Prostate gland (tissue), 2 donors: ENCODE measurements around the gene DHX8.

Source experiments
- POLR2A ChIP-seq: fragments of 450-650 bp; IDR thresholded peaks from one replicate; pipeline ENCODE4 v1.6.1; 2016; ENCODE audit warnings: antibody characterized with exemption, mild to moderate bottlenecking
- TF ChIP-seq, protein P1 (sequence below), 4 experiments: fragments of 200-600 bp in 2 of 4; fragments of 450-650 bp in 2 of 4; sonication (generic) in 2 of 4; IDR thresholded peaks; 1 replicate in 3 of 4; 2 replicates in 1 of 4; pipeline ENCODE4 v1.5.1; 2016 to 2019; ENCODE audit warnings: antibody characterized with exemption in 4 of 4, mild to moderate bottlenecking in 2 of 4, moderate library complexity in 2 of 4

DNA sequence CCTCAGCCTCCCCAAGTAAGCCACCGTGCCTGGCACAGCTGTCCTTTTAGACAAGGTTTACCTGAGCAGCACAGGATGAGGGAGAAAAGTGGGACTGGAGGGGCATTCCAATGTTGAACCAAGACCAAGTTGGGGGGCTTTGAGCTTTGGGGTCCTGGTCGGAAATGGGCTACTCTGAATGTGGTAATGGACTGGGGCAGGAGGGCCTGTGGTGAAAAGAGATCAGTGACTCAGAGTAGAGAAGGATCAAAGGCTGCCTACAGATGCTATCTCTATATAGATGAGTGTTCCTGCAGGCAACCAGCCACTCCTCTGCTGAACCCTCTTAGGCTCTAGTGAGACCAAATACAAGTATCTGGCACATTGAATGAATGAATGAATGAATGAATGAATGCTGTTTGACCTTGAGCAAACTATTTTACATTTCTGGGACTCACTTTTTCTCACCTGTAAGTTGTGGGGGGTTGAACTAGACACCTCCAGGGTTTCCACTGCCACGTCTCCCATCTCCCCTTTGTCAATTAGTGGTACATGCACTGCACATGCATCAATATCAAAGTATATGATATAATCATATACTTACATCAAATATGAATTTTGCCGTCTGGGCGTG lies 88.7 kb downstream of the DHX8 start:
- TF ChIP-seq POLR2A, result no peak
- TF ChIP-seq, protein P1, sequence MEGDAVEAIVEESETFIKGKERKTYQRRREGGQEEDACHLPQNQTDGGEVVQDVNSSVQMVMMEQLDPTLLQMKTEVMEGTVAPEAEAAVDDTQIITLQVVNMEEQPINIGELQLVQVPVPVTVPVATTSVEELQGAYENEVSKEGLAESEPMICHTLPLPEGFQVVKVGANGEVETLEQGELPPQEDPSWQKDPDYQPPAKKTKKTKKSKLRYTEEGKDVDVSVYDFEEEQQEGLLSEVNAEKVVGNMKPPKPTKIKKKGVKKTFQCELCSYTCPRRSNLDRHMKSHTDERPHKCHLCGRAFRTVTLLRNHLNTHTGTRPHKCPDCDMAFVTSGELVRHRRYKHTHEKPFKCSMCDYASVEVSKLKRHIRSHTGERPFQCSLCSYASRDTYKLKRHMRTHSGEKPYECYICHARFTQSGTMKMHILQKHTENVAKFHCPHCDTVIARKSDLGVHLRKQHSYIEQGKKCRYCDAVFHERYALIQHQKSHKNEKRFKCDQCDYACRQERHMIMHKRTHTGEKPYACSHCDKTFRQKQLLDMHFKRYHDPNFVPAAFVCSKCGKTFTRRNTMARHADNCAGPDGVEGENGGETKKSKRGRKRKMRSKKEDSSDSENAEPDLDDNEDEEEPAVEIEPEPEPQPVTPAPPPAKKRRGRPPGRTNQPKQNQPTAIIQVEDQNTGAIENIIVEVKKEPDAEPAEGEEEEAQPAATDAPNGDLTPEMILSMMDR (IDR thresholded peaks at IDR 0.05), result no peak
